NCI-H748 treated with DMSO at 0.1 percent for 48 hours (cell line): Measurements from ENCODE around the gene ITPKB.
"Not testable (repeated sequence)": the region's sequence is repeated elsewhere in the genome, so short reads cannot be mapped to it uniquely, and the experiment has no call there.

Source experiments
- DNase-seq: peaks from one replicate; lab custom pipeline; 2025; lab: John Stamatoyannopoulos, UW

The ITPKB gene

DNA sequence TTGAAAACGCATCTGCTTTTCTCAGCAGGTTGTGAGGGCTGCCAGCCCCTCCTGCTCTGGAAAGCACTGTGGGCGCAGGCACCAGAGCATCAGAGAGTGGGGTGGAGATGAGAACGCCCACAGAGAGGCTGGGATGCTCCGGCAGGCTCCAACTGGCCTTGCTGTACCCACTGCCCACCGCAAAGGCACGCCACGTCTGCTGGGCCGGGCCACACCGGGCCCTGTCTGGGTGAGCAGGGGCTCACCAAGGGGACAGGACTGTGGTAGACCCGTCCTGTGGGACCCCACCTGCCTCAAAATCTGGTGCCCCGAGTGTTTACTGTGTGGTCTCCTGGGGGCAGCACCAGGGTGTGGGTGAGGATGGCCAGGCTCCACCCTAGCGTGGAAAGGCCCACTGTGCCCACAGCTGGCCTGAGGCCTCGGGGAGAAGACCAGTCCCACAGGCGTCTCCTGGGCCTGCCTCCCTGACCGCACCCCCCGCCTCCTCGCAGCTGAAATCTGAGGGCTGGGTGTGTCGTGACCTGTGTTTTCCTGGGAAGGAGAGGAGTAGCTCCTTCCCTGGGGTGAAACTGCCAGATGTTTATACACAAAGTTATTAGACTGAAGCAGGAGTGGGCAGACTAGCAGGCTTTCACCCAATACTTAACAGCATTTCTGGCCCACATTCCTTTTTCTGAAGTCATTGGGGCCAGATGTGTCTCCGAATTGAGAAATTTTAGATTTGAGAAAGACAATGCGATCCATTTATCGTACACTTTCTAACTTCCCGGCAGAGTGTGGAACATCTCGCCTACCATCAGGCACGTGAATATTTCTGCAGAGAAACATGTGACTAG lies 136.7 kb downstream of the ITPKB start:
- DNase-seq = no peak

DNA sequence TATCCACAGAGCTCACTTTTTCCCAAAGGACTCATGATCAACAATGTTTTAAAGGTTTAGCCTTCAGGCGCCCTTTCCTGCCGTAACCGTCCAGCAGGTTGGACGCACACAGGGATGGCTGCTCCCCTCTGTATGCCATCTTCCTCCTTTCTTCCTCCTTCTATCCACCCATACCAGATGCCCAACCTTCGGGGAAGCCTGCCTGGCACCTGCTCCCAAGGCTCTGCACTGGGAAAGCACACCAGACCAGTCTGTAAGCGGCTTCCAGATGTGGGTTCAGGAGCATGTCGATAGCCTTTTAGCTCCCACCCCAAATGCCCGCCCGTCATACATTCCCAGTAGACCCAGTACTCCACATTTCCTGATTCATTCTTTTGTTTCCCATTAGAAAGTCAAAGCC lies 137.6 kb downstream of the ITPKB start:
- no peak for DNase-seq

- no peak for DNase-seq
Observed at GRCh38 chr1:226600254-226600653, 138.8 kb downstream of the ITPKB start.

- DNase-seq = no peak
Observed at GRCh38 chr1:226599636-226600238, 139.3 kb downstream of the ITPKB start.

DNA sequence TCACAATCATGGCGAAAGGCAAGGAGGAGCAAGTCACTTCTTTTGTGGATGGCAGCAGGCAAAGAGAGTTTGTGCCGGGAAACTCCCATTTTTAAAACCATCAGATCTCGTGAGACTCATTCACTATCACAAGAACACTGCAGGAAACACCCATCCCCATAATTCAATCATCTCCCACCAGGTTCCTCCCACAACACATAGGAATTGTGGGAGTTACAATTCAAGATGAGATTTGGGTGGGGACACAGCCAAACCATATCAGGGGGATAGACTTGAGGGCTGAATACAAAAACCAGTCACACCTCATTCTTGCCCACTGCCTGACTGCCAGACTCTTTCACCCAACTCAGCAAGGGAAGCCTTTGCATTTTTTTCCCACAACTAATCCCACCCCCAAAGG lies 140.1 kb downstream of the ITPKB start:
- not testable (repeated sequence) for DNase-seq

- DNase-seq = no peak
Observed at GRCh38 chr1:226598455-226598849, 140.6 kb downstream of the ITPKB start.

- DNase-seq = no peak
Observed at GRCh38 chr1:226597616-226598454, 141.2 kb downstream of the ITPKB start.

GRCh38 chr1:226596531-226597165 lies 142.4 kb downstream of the ITPKB start:
- no peak for DNase-seq

DNA sequence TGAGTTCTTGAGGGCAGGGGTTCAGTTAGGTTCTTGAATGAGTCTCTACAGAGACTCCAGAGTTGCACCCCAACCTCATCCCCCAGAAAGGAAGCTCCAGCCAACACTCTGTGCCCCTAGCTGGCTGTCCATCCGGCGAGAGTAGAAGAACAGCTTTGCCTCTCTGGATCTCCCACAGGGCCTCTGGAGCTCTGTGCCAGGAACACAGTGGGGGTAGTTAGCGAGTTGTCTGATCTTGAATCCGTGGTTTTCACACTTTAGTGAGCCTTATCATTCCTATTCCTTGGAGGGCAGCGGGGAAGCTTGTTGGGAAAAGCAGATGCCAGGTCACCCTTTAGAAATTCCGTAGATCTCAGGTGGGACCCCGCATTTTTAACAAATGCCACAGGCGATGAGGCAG lies 145.5 kb downstream of the ITPKB start:
- no peak for DNase-seq

DNA sequence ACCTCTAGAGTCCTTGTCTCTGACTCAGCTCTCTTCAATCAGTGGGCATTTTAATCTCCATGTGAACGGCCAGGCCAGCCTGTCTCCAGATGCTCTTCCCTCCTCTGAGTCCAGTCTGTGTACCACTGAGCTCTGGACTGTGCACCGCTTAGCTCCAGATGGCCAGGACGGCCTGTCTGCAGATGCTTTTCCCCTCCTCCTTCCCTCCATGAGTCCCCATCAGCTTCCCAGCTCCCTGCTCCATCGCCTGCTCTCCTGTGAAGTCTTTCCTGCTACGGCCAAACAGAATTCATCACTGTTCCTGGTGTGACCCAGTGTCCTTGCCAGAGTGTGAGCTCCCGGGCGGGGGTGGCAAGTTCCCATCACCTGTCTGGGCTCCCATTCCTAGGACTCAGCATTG lies 148.5 kb downstream of the ITPKB start:
- no peak for DNase-seq

GRCh38 chr1:226589008-226589733 lies 149.9 kb downstream of the ITPKB start:
- no peak for DNase-seq

GRCh38 chr1:226588484-226588883 lies 150.6 kb downstream of the ITPKB start:
- no peak for DNase-seq

- no peak for DNase-seq
Observed at GRCh38 chr1:226586650-226587422, 152.2 kb downstream of the ITPKB start.

DNA sequence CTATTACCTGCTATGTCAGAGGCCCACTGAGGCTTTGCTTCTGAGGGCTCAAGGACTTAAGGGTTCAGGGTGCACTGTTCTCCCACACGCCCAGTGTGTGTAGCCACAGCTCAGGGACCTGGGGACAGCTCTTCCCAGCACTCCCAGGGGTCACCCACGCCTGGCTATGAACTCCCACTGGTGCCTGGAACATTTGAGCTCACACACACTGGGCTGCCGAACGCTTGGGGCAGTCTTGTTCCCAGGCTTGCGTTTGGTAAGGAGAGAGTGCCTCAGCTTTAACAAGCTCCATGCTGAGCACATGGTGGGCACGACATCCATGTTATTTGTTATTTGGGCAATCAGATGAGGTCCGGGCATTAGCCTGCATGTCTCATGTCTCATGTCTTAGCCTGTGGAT lies 153.0 kb downstream of the ITPKB start:
- DNase-seq = no peak

GRCh38 chr1:226584164-226584563 lies 154.9 kb downstream of the ITPKB start:
- no peak for DNase-seq

DNA sequence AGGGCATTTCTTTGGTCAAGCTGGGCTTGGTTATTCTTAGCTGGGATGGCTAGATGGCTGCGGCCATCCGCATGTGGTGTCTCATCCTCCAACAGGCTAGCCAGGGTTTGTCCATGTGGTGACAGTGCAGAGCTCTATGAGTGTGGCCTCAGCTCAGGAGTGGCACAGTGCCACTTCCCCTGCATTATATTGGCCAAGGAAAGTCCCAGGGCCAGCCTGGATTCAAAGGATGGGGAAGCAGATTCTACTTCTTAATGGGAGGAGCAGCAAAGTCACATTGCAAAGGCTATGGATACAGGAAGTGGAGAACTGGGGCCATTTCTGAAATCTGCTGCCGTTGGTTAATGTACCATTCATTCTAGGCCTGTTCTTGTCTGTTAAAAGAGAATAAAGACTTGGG lies 156.1 kb downstream of the ITPKB start:
- DNase-seq = no peak
